ENCODE data around the gene EPN3.

Gene EPN3

GRCh38 chr17:50532452-50533024 is at the start of gene EPN3:
Gene EPN3, plus strand, starts transcription at chr17:50532735. Its CDS starts 3,822 bp downstream, at chr17:50536557.
- no peak for DNase-seq

- no peak for DNase-seq
Measured at GRCh38 chr17:50483266-50483665, 49.3 kb upstream of the EPN3 start.

- no peak for DNase-seq
Measured at GRCh38 chr17:50484386-50485155, 48.0 kb upstream of the EPN3 start.

GRCh38 chr17:50487213-50488096 is 45.1 kb upstream of the EPN3 start:
- DNase-seq, result no peak

- DNase-seq, result no peak
Measured at GRCh38 chr17:50488880-50489279, 43.7 kb upstream of the EPN3 start.

GRCh38 chr17:50491505-50491904 is 41.0 kb upstream of the EPN3 start:
- no peak for DNase-seq

GRCh38 chr17:50492214-50492613 is 40.3 kb upstream of the EPN3 start:
- DNase-seq, result no peak

- no peak for DNase-seq
Measured at GRCh38 chr17:50493744-50494143, 38.8 kb upstream of the EPN3 start.

GRCh38 chr17:50495217-50495823 is 37.2 kb upstream of the EPN3 start:
- no peak for DNase-seq

GRCh38 chr17:50495918-50496317 is 36.6 kb upstream of the EPN3 start:
- DNase-seq, result no peak

- no peak for DNase-seq
Measured at GRCh38 chr17:50498021-50498874, 34.3 kb upstream of the EPN3 start.

GRCh38 chr17:50499270-50499669 is 33.3 kb upstream of the EPN3 start:
- no peak for DNase-seq

GRCh38 chr17:50499721-50500120 is 32.8 kb upstream of the EPN3 start:
- DNase-seq, result no peak

- DNase-seq, result no peak
Measured at GRCh38 chr17:50501054-50501453, 31.5 kb upstream of the EPN3 start.

GRCh38 chr17:50502301-50502990 is 30.1 kb upstream of the EPN3 start:
- DNase-seq, result no peak

GRCh38 chr17:50505591-50506130 is 26.9 kb upstream of the EPN3 start:
- no peak for DNase-seq

- no peak for DNase-seq
Measured at GRCh38 chr17:50506298-50506697, 26.2 kb upstream of the EPN3 start.

- no peak for DNase-seq
Measured at GRCh38 chr17:50507871-50508572, 24.5 kb upstream of the EPN3 start, which contains the start of gene MYCBPAP. Gene MYCBPAP, plus strand, starts transcription at chr17:50508439. Its CDS starts 236 bp downstream, at chr17:50508675.

GRCh38 chr17:50508573-50509460 is 23.7 kb upstream of the EPN3 start:
- no peak for DNase-seq

Data from NCI-H1048 (cell line).